H9 (cell line): Measurements from ENCODE around the gene LAMTOR4. TPM values are rescaled to one million over a fixed set of nuclear protein-coding genes. Genes with fewer than 3 reads are reported as not detected.
A peak's percentile ranks its signal among the peaks of the same experiment; 100 is the strongest.

Experiments
- DNase-seq: peaks from one replicate; pipeline ENCODE4 v3.0.0-alpha.2; 2017
- H2AFZ ChIP-seq: one replicate; pipeline ENCODE4 v1.6.1; 2013; ENCODE audit warnings: mild to moderate bottlenecking, low read length, control low read depth, moderate library complexity
- H2AK5ac ChIP-seq: 2 replicates; pipeline ENCODE4 v1.6.1; 2013; ENCODE audit warnings: low read length, control low read depth, mixed read lengths; ENCODE audit not compliant: insufficient read length
- H2BK120ac ChIP-seq: one replicate; pipeline ENCODE4 v1.6.1; 2013; ENCODE audit warnings: low read depth, mild to moderate bottlenecking, low read length, control low read depth, inconsistent platforms; ENCODE audit not compliant: poor library complexity, severe bottlenecking
- H2BK12ac ChIP-seq: 2 replicates; pipeline ENCODE4 v1.6.1; 2013; ENCODE audit warnings: low read length, control low read depth, mixed read lengths, low read depth; ENCODE audit not compliant: insufficient read length
- H2BK15ac ChIP-seq: 2 replicates; pipeline ENCODE4 v1.6.1; 2013; ENCODE audit warnings: low read depth, low read length, control low read depth
- H2BK20ac ChIP-seq: one replicate; pipeline ENCODE4 v1.6.1; 2013; ENCODE audit warnings: low read depth, mild to moderate bottlenecking, low read length, control low read depth, inconsistent platforms; ENCODE audit not compliant: poor library complexity, severe bottlenecking
- H2BK5ac ChIP-seq: 2 replicates; pipeline ENCODE4 v1.6.1; 2013; ENCODE audit warnings: low read length, control low read depth, mixed read lengths; ENCODE audit not compliant: insufficient read length
- H3K14ac ChIP-seq: 2 replicates; pipeline ENCODE4 v1.6.1; 2013; ENCODE audit warnings: low read length, control low read depth; ENCODE audit not compliant: insufficient read depth
- H3K18ac ChIP-seq: 2 replicates; pipeline ENCODE4 v1.6.1; 2013; ENCODE audit warnings: low read depth, mild to moderate bottlenecking, mixed read lengths, low read length, control low read depth; ENCODE audit not compliant: insufficient read length
- H3K23ac ChIP-seq: 2 replicates; pipeline ENCODE4 v1.6.1; 2013; ENCODE audit warnings: low read length, control low read depth, mixed read lengths, low read depth; ENCODE audit not compliant: insufficient read length
- H3K23me2 ChIP-seq: 2 replicates; pipeline ENCODE4 v1.6.1; 2013; ENCODE audit warnings: low read depth, mild to moderate bottlenecking, mixed read lengths, low read length, control low read depth; ENCODE audit not compliant: insufficient read length, poor library complexity, severe bottlenecking
- H3K27ac ChIP-seq: 2 replicates; pipeline ENCODE4 v1.5.1; 2013; ENCODE audit warnings: low read length, control low read depth, mixed read lengths, low read depth; ENCODE audit not compliant: insufficient read length
- H3K27me3 ChIP-seq: 2 replicates; pipeline ENCODE4 v1.6.1; 2013; ENCODE audit warnings: low read length, control low read depth, inconsistent platforms; ENCODE audit not compliant: insufficient read depth
- H3K4ac ChIP-seq: 2 replicates; pipeline ENCODE4 v1.6.1; 2013; ENCODE audit warnings: low read depth, mild to moderate bottlenecking, control low read depth, inconsistent platforms, low read length, moderate library complexity
- H3K4me1 ChIP-seq: 2 replicates; pipeline ENCODE4 v1.6.1; 2013; ENCODE audit warnings: low read length, control low read depth, inconsistent platforms; ENCODE audit not compliant: insufficient read depth
- H3K4me2 ChIP-seq: 2 replicates; pipeline ENCODE4 v1.6.1; 2013; ENCODE audit warnings: low read length, control low read depth, mixed read lengths; ENCODE audit not compliant: insufficient read length, insufficient read depth
- H3K56ac ChIP-seq: 2 replicates; pipeline ENCODE4 v1.6.1; 2013; ENCODE audit warnings: low read depth, mild to moderate bottlenecking, mixed read lengths, low read length, control low read depth; ENCODE audit not compliant: insufficient read length
- H3K79me1 ChIP-seq: 2 replicates; pipeline ENCODE4 v1.6.1; 2013; ENCODE audit warnings: low read depth, mild to moderate bottlenecking, moderate library complexity, low read length, control low read depth, inconsistent platforms; ENCODE audit not compliant: insufficient read depth, poor library complexity, severe bottlenecking
- H3K79me2 ChIP-seq: 2 replicates; pipeline ENCODE4 v1.6.1; 2013; ENCODE audit warnings: low read length, control low read depth, inconsistent platforms; ENCODE audit not compliant: insufficient read depth
- H3K9ac ChIP-seq: 2 replicates; pipeline ENCODE4 v1.6.1; 2013; ENCODE audit warnings: low read length, control low read depth, mixed read lengths; ENCODE audit not compliant: insufficient read length; ENCODE audit errors: extremely low read depth
- H3K9me3 ChIP-seq: one replicate; pipeline ENCODE4 v1.6.1; 2013; ENCODE audit warnings: low read depth, low read length, inconsistent platforms; ENCODE audit not compliant: control insufficient read depth
- H3T11ph ChIP-seq: one replicate; pipeline ENCODE4 v1.6.1; 2013; ENCODE audit warnings: mild to moderate bottlenecking, low read length, control low read depth, inconsistent platforms
- H4K20me1 ChIP-seq: one replicate; pipeline ENCODE4 v1.6.1; 2013; ENCODE audit not compliant: control insufficient read depth, insufficient read length, insufficient read depth
- H4K5ac ChIP-seq: 2 replicates; pipeline ENCODE4 v1.6.1; 2013; ENCODE audit warnings: low read depth, mild to moderate bottlenecking, mixed read lengths, low read length, control low read depth; ENCODE audit not compliant: insufficient read length
- H4K8ac ChIP-seq: replicated peaks from 2 replicates; pipeline ENCODE4 v1.6.1; 2013; ENCODE audit warnings: low read length, control low read depth, mixed read lengths, low read depth; ENCODE audit not compliant: insufficient read length
- H4K91ac ChIP-seq: 2 replicates; pipeline ENCODE4 v1.6.1; 2013; ENCODE audit warnings: low read depth, mild to moderate bottlenecking, moderate library complexity, mixed read lengths, low read length, control low read depth; ENCODE audit not compliant: insufficient read length
- H3K27ac Mint-ChIP-seq, 3 experiments: 2 replicates in 2 of 3; 3 replicates in 1 of 3; pipeline ENCODE4 v1.8.0; 2020 to 2021; ENCODE audit warnings: mixed read lengths in 3 of 3, mild to moderate bottlenecking in 1 of 3, moderate library complexity in 1 of 3
- H3K27me3 Mint-ChIP-seq: 2 replicates; pipeline ENCODE4 v1.8.0; 2021; ENCODE audit warnings: low read depth, mild to moderate bottlenecking, moderate library complexity, mixed read lengths
- H3K36me3 Mint-ChIP-seq, 3 experiments: 2 replicates in 2 of 3; 3 replicates in 1 of 3; pipeline ENCODE4 v1.8.0; 2020 to 2021; ENCODE audit warnings: low read depth in 3 of 3, mixed read lengths in 3 of 3; ENCODE audit not compliant: insufficient read depth in 1 of 3
- H3K4me1 Mint-ChIP-seq, 2 experiments: 2 replicates each; pipeline ENCODE4 v1.8.0; 2020; ENCODE audit warnings: mixed read lengths in 2 of 2
- H3K4me3 Mint-ChIP-seq, 2 experiments: 2 replicates in 1 of 2; 3 replicates in 1 of 2; pipeline ENCODE4 v1.8.0; 2020 to 2021; ENCODE audit warnings: mild to moderate bottlenecking in 2 of 2, mixed read lengths in 2 of 2, moderate library complexity in 1 of 2
- H3K9me3 Mint-ChIP-seq, 2 experiments: 2 replicates in 1 of 2; 3 replicates in 1 of 2; pipeline ENCODE4 v1.8.0; 2020; ENCODE audit warnings: mild to moderate bottlenecking in 2 of 2, mixed read lengths in 2 of 2, moderate library complexity in 1 of 2
- WGBS: extraction: QIAGEN DNeasy Blood & Tissue Kit; methylation state at CpG from one replicate; pipeline ENCODE4 v1.1.7; 2013; ENCODE audit warnings: missing lambda C conversion rate, low lambda C conversion rate, mixed read lengths; ENCODE audit not compliant: insufficient read length; ENCODE audit errors: extremely low coverage; 5-methylcytosine and 5-hydroxymethylcytosine counted together
- total RNA-seq: library from RNA; stranded (reverse); gene quantifications from 2 replicates; pipeline ENCODE4 v1.2.1, GENCODE V29; 2021
- TF ChIP-seq, protein P1 (sequence below): fragments of 200-600 bp; sonication (generic); conservative IDR thresholded peaks from 3 replicates; pipeline ENCODE4 v1.8.0; 2021; ENCODE audit warnings: antibody characterized with exemption, mild to moderate bottlenecking

Gene LAMTOR4
- total RNA-seq, 1 experiment from 2014 or later: 179 TPM

DNA sequence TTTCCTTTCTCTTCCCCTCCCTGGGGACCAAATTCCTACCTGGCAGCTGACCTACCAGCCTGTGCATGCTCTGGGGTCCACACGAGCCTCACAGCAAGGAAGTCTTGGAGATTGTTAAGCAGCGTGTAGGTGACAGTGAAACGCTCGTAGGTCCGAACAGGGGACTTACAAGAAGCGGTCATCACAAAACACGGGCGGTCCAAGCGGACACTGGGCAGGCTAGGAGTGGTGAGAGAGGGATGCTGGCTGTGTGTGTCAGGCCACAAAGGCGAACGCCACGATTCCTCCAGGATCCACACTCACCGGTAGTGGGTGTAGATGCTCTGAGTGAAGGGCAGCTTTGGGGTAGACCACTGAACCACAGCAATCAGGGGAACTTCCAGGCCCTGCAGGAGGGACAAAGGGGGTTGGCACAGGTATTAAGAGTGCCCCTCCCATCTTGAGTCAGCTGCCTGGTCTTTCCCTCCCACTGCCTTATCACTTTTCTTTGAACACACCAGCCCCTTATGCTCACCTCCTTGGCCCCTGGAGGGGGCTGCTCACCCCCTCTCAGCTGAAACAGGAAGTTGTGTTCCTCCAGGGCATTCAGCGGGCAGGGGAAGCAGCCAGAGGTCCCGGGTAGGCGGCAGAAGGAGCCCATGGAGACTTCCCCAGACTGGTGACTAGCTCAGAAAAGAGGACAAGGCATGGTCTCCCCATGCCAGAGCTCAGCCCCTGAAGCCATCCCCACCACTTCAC is 7.8 kb downstream of the LAMTOR4 start:
- H3K9ac ChIP-seq: no peak overlapping the region

More for the DNA sequence above, 7.8 kb downstream of the LAMTOR4 start:
- Histone ChIP-seq H3K4me1 (no peaks in the 10 kb centered on the region; the same call in 1 of the 2 replicates), H3K9me3 (no peaks in the 10 kb centered on the region), H3K23ac (no peak overlapping the region), H3K4me2 (peak overlapping the region; percentile 92), H4K91ac (no peak overlapping the region), H4K8ac (no peak overlapping the region), H2BK12ac (no peak overlapping the region), H2AK5ac (no peak overlapping the region), H3T11ph (no peak overlapping the region), H3K18ac (no peak overlapping the region), H3K27ac (no peak overlapping the region), H3K79me1 (peaks cover 2% of the 10 kb centered on the region), H2AFZ (no peak overlapping the region), H3K23me2 (peaks cover 10% of the 10 kb centered on the region), H2BK120ac (no peak overlapping the region), H4K5ac (no peak overlapping the region), H4K20me1 (no peaks in the 10 kb centered on the region), H3K4ac (no peak overlapping the region), H3K56ac (no peak overlapping the region), H3K79me2 (no peaks in the 10 kb centered on the region), H2BK5ac (no peak overlapping the region), H3K27me3 (no peaks in the 10 kb centered on the region), H3K14ac (no peak overlapping the region), H2BK15ac (no peak overlapping the region), H2BK20ac (no peak overlapping the region)
- Mint-ChIP-seq H3K4me1 (peaks cover 17 to 28% of the 10 kb centered on the region in 2 experiments), H3K27ac (no peak overlapping the region), H3K4me3 (peak overlapping the region; percentile 75 to 82), H3K36me3 (peaks cover 21 to 54% (median 53%) of the 10 kb centered on the region in 3 experiments; a peak in 6 of 7 replicates), H3K27me3 (no peaks in the 10 kb centered on the region; the same call in 1 of the 2 replicates), H3K9me3 (no peaks in the 10 kb centered on the region)
- WGBS: no CpG with 5 or more reads among the region's 16 CpGs
- TF ChIP-seq, protein P1, sequence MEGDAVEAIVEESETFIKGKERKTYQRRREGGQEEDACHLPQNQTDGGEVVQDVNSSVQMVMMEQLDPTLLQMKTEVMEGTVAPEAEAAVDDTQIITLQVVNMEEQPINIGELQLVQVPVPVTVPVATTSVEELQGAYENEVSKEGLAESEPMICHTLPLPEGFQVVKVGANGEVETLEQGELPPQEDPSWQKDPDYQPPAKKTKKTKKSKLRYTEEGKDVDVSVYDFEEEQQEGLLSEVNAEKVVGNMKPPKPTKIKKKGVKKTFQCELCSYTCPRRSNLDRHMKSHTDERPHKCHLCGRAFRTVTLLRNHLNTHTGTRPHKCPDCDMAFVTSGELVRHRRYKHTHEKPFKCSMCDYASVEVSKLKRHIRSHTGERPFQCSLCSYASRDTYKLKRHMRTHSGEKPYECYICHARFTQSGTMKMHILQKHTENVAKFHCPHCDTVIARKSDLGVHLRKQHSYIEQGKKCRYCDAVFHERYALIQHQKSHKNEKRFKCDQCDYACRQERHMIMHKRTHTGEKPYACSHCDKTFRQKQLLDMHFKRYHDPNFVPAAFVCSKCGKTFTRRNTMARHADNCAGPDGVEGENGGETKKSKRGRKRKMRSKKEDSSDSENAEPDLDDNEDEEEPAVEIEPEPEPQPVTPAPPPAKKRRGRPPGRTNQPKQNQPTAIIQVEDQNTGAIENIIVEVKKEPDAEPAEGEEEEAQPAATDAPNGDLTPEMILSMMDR: no peak
- DNase-seq: no peak
